ENCODE measurements around the gene EFNA2.

DNA sequence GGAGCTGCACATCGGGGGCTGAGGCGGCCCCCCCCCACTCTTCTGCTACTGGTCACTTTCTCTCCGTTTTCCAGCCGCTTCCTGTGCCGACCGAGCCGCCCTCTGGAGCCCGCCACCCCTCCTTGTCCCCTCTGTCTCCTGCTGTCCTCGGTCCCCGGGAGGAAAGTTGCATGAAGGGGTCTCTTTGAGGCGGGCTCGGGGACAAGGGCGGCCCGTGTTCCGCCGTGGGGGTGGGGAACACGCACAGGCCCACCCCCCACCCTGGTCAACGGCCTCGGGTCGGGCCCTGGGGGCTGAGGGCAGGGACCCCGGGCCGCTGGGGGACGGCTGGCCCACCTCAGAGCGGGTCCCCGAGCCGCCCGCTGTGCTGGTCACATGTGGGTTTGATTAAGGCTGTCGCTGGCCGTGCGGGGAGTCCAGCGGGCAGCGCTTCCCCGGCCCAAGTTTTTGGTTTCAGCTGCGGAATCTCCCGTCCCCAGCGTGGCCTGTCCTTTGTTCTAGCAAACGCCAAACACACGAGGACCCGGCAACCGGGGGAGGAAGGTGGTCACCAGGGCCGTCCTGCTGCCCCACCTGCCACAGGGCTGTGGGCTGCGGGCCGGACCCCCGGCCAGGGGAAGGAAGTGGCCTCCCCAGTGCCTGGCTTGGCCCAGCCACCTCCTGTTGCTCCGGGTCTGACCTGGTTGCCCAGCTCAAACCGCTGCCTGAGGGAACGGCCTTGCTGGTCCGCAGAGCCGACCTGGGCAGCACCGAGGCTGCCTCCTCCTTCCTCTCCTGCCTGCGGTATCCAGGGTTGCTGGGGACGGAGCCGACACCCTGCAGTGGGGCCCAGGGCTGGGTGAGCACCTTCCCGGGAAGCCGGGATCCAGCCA lies 1.9 kb downstream of the EFNA2 start:
- TF ChIP-seq CTCF (IDR thresholded peaks at IDR 0.05 in 4 of 5, conservative IDR thresholded peaks at IDR 0.05 in 1 of 5) (no peak), POLR2A (IDR thresholded peaks at IDR 0.05) (no peak)

All from gastrocnemius medialis (tissue), 4 donors.